Stimulated activated CD4-positive, alpha-beta T cell treated with anti-CD3 and anti-CD28 coated beads, Interleukin-12 subunit alpha, Interleukin-12 subunit beta, amount 100 ng/mL, for 4 hours (primary cell): ENCODE measurements around the gene MEGF10.

Experiments used
- DNase-seq: peaks from one replicate; pipeline ENCODE4 v3.0.0-alpha.2; 2020

MEGF10 gene

DNA sequence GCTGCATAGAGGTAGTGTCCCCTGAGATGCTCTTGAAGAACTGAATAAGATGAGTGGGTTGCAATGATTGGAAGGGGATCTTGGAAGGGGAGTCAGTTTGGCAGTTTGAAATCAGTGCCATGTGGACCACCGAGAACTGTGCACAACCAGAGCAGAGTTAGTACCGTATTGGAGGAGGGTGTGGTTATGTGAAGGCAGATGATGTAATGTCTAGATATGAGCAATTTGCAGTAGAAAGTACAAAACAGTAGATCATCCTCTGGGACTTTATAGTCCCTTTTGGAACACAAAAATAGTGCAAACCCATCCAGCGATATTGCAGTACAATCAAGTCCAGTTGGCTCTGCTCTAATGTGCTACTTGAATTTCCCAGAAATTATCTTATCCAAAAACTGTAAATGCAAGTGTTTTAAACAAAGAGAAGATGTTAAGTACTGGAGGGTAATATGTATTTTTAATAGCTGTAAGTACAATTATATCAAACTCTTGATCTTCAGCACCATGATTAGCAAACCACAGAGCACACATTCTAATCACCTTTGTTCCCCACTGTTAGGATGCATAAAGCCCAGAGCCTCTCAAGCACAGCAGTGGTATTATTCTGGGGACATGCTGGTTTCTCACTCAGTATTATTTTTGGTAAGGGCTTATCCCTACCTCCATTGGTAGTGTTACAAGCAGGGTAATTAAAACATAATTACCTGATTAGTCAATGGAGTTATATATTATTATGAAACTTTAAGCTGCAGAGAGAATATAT, 41.5 kb downstream of the MEGF10 start:
- no peak for DNase-seq

GRCh38 chr5:127333483-127333882, 42.9 kb downstream of the MEGF10 start:
- no peak for DNase-seq

DNA sequence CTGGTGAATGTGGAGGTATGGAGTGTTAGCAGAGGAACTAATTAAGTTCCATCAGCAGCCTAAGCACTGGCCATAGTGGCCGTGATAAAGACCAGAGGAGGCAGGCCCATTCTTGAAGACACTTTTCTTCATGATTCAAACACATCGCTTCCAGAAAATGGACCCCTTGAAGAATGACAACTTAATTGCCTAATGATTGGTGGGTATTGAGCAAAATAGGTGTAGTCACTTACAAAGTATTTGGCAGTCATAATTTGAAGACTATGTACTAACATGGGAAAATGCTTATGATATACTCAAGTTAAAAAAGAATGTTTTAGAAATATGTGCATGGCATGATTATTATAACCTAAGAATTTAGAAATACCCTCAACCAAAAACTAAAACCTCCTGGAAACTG, 44.8 kb downstream of the MEGF10 start:
- DNase-seq: no peak

GRCh38 chr5:127337876-127338275, 47.3 kb downstream of the MEGF10 start:
- no peak for DNase-seq

- no peak for DNase-seq
Observed at GRCh38 chr5:127338501-127338900, 47.9 kb downstream of the MEGF10 start.

DNA sequence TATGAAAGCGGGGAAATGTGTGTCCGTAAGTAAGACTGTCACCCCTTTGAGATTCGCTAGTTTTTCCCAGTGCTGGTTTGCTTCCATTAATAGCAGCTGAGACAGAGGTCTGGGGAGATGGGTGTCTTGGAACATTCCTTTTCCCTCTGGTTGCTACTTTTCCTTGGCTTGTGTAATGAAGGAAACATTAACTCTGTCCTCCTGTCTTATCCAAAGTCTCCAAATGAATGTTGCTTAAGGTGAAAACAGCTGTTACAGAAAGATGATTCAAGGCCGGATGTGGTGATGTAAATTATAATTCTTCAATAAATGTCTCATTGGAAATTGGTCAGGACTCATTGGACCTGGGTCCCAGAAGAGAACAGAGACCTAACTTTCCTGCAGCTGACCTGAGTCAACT, 50.0 kb downstream of the MEGF10 start:
- no peak for DNase-seq

GRCh38 chr5:127342364-127342763, 51.8 kb downstream of the MEGF10 start:
- no peak for DNase-seq

- DNase-seq: no peak
Observed at GRCh38 chr5:127343313-127343712, 52.7 kb downstream of the MEGF10 start.

DNA sequence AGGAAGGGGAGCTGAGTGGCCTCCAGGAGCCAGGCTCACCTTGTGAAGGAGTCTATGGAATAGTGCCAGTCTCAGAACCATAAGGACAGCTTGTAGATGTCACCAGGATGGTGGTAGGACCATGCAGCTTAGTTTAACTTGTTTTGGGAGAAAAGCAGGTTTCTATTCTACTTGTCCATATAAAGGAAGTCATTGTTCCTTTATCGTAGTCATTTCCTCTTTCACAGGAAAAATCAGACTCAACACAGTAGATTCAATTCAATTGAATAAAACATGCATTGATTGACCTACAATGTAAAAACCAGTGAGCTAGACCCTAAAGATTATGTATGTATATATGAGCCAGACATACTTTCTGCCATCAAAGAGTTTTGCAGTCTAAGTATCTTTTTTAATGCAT, 53.3 kb downstream of the MEGF10 start:
- DNase-seq: no peak

DNA sequence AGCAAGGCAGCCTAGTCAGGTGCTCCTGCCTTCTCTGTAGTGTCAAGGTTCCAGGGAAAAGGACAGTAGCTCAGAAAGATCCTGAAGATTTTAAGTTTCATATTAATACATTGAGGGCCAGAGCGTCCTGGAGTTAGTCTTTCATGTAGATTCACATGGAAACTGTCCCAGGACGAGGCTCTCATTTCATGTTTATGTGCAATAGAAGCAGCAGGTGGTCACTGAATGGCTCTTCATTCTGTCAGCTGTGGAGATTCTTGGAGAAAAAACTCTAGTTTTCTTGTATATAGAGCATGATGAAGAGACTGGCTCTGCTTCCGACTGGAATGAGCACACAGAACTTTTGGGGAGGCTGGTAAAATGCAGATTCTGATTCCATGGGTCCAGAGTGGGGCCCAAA, 54.3 kb downstream of the MEGF10 start:
- DNase-seq: no peak

DNA sequence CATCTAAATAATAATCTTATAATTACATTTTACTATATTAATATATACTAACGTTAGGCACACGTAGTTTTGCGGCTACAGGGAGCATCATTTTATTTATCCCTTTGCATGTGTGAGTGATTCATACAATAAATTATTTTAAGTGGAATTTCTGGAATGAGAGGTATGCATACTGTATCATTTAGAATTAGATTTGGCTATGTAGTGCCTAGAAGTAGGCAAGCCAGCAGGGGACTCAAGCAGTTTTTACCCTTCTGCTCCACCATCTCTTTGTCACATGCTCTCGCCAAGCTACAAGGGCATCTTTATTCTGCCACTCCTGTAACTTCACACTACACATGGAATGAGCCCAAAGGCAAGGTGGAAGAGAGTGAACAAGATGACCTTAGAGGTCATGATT, 60.8 kb downstream of the MEGF10 start:
- DNase-seq: no peak

DNA sequence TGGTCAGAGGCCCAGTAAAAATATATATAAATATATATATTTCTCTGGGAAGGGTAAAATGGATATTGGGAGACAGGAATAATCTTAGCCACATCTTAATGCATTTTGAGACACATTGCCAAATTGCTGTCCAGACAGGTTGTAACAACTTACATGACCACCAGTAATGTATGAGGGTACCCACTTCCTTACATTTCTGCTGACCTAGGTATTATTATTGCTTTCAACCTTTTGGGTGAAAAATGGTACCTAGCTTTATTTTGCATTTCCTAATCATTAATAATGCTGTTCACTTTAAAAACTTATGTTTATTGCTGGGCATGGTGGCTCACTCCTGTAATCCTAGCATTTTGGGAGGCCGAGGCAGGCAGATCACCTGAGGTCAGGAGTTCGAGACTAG, 61.5 kb downstream of the MEGF10 start:
- no peak for DNase-seq

DNA sequence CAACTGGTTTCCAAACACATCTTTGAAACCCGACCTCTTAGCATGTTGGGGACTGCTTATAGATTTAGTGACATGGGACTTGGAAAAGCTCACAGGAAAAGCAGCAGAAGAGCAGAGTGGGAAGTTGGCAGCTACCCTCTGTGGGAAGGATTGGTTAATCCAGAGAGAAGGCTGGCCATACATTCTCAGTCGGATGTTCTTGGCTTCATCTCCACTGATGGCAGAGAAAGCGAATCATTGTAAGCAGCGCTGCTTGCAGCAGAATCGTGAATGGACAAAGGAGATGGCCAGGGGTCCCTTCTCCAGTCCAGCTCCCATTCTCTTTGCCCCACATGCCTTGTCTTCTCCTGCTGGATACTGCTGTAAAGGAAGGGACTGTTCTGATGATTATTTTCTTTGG, 62.7 kb downstream of the MEGF10 start:
- no peak for DNase-seq

- DNase-seq: no peak
Observed at GRCh38 chr5:127353796-127354195, 63.2 kb downstream of the MEGF10 start.

DNA sequence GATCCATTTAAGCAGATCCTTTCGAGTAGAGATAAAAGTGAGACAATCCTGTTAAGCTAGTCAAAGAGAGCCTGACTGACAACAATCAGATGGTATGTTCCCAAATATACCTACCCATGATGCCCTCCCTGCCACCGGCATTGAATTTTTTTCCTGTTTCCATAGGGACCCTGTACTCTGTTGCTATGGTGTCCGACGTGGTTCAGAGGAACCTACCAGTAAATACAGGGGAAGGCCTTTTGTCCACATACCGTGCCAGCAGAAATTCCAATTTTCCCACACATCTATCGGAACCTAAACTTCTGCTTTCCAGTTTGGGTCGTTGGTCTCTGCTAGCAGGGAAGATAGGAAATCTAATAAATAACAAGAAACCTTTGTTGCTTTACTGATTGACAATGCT, 64.7 kb downstream of the MEGF10 start:
- DNase-seq: no peak

- no peak for DNase-seq
Observed at GRCh38 chr5:127358284-127358683, 67.7 kb downstream of the MEGF10 start.

DNA sequence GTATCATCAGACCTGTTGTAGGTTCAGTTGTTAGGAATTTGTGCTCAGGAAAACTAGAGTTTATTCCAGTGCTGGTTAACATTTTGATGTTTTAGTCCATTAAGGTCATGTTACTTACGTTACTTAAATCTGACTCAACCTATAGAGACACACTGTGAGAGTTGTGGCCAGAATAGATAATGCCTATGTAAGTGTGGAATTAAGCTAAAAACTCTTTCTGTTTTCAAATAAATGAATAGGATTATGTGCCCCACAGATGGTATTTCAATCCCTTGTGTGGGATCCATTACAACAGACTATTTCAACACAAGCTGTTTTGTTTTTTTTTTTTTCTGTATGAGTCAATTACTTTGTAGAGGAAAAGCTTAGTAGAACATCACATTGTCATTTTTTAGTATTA, 68.1 kb downstream of the MEGF10 start:
- no peak for DNase-seq

DNA sequence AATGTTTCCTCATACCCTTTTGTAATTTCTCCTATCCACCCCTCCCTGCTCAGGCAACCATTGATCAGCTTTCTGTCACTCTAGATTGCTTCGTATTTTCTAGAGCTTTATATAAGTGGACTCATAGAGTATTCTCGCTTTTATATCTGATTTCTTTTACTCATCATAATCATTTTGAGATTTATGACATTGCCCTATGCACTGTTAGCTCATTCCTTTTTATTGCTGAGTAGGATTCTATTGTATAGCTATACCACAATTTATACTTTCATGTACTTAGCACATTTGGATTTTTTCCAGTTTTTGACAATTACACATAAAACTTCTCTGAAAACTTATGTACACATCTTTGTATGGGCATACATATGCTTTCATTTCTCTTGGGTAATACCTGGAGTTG, 68.9 kb downstream of the MEGF10 start:
- no peak for DNase-seq

GRCh38 chr5:127363403-127363802, 72.8 kb downstream of the MEGF10 start:
- no peak for DNase-seq

DNA sequence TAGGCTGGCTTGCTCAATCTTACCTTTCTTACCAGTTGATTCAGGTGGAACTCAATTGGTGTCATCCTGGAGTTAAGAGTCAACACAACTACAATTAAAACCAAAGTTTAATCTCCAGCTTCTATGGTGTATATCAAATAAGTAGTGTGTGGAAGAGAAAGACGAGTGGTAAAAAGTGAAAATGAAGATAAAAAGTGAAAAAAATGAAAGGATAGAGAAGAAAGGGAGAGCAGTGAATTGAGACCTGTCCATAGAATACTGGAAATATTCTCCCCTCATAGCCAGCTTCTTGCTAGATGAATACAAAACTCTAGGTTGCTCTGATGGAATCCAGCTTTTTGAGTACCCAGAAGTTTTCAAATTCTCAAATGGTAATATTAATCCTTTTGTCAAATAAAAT, 76.4 kb downstream of the MEGF10 start:
- DNase-seq: no peak

DNA sequence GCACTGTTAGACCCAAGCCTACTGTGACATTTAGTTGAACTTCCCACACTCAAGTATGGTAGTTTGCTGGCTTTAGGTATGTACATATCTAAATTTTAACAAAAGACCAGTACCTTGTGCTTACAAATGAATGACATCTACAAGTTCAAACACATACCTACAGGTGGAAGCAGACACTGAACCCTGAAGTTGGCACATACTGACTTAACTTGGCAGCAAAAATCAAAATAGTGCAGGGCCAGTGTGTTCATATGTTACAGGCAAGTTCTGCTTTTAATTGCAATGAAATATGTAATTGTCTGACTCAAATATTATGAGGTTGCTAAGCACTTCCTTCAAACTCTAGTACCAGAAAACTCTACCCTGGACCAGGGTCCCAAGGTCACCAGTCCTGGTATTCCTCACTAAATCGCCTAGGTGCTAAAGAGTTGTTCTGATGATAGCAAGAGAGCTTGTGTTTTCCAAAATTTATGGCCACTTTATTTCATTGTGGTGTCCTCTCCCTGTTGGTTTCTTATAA, 77.4 kb downstream of the MEGF10 start:
- DNase-seq: no peak

DNA sequence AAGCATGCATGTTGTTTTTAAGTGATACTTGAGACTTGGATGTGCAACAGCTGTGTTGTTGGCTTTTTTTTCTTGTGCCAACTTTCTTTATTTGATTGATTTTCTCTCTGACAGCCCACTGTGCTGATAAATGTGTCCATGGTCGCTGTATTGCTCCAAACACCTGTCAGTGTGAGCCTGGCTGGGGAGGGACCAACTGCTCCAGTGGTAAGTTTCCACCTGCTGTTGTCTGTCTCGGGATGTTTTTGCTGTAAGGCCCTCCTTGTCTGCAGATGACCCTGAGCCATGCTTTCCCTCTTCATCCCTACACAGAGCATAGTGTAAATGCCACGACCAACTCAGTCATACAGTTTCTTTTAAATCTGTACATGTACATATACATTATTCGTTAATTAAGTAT, 79.2 kb downstream of the MEGF10 start:
- DNase-seq: no peak

- no peak for DNase-seq
Observed at GRCh38 chr5:127370631-127371030, 80.0 kb downstream of the MEGF10 start.

DNA sequence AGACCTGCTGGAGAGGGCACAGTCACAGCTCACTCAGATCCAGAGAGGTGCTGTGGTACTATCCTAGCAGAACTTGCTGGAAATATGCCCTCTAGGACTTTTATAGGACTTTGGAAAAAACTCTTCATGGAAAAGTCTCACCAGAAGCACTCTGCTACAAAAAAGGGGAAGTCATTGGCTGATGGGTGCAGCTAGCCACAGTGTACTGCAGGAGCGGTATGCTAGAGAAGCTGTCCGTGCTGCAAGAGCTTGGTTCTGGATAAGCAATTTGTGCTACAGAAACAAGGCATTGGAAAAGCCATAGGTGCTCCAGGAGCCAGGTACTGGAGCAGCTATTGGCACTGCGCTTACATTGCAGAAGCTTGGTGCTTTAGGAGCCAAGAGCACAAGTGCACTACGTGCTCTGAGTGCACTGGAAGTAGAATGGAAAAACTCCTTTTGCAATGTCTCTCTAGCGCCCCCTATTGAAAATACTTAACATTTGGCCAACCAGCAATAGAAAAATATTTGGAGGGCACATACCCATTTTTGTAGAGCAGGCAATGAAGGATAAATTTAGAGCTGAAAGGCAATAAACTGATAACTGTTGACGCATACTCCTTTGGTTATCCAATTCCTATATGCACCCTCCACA, 83.4 kb downstream of the MEGF10 start:
- no peak for DNase-seq

GRCh38 chr5:127375124-127375523, 84.5 kb downstream of the MEGF10 start:
- DNase-seq: no peak
